SU-DHL-6 (cell line): ENCODE results near the gene LRRC1.

Experiments
- CTCF ChIP-seq: fragments of 200-600 bp; sonication (generic); IDR thresholded peaks from one replicate; pipeline ENCODE4 v1.5.1; 2017; ENCODE audit warnings: antibody characterized with exemption, mild to moderate bottlenecking, low read length, moderate library complexity; ENCODE audit not compliant: insufficient read depth, poor library complexity, severe bottlenecking
- EZH2phosphoT487 ChIP-seq: fragments of 200-600 bp; sonication (generic), shearing (Covaris generic); conservative IDR thresholded peaks from 2 replicates; pipeline ENCODE4 v1.6.1; 2018; ENCODE audit warnings: mild to moderate bottlenecking, antibody characterized with exemption, low read length, moderate library complexity, mixed read lengths

- TF ChIP-seq EZH2phosphoT487 (no peak), CTCF (no peak)
Observed at GRCh38 chr6:53792973-53793317, 1.9 kb upstream of the LRRC1 start.
